WTC11 (cell line): ENCODE measurements around the gene KMT2A.

Experiments
- ESRRA ChIP-seq: sonication (generic); formaldehyde crosslinking; IDR thresholded peaks from 2 replicates; pipeline ENCODE4 v1.8.1; 2022; ENCODE audit warnings: mild to moderate bottlenecking, missing genetic modification reagents, borderline replicate concordance
- TEAD1 ChIP-seq: sonication (generic); formaldehyde crosslinking; IDR thresholded peaks from 2 replicates; pipeline ENCODE4 v1.8.0; 2022; ENCODE audit warnings: mild to moderate bottlenecking, missing genetic modification reagents
- TF ChIP-seq, protein P1 (sequence below): fragments of 200-600 bp; IDR thresholded peaks from 2 replicates; pipeline ENCODE4 v1.8.0; 2022; ENCODE audit warnings: antibody characterized with exemption
- TF ChIP-seq, protein P2 (sequence below): fragments of 250-450 bp; sonication (Bioruptor Pico); IDR thresholded peaks from 2 replicates; pipeline ENCODE4 v1.9.0; 2021; ENCODE audit warnings: moderate library complexity, mild to moderate bottlenecking, inconsistent platforms, borderline replicate concordance
- TF ChIP-seq, protein P3 (sequence below): fragments of 250-450 bp; sonication (Bioruptor Pico); IDR thresholded peaks from 2 replicates; pipeline ENCODE4 v1.9.0; 2021; ENCODE audit warnings: mild to moderate bottlenecking

DNA sequence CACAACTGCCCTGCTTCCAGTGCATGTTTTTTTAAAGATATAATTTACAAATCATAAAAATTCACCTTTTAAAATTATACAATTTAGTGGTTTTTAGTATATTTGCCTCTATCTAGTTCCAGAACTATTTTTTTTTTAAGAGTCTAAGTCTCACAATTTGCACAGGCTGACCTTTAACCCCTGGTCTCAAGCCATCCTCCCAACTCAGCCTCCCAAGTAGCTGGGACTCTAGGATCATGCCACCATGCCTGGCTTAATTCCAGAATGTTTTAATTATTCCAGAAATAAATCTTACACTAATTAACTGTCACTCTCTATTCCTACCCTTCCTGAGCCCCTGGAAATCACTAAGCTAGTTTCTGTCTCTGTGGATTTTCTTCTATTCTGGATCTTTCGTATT, 134.5 kb downstream of the KMT2A start:
- no peak for TF ChIP-seq ESRRA (CRISPR knock-in tag)
- TF ChIP-seq, protein P1, sequence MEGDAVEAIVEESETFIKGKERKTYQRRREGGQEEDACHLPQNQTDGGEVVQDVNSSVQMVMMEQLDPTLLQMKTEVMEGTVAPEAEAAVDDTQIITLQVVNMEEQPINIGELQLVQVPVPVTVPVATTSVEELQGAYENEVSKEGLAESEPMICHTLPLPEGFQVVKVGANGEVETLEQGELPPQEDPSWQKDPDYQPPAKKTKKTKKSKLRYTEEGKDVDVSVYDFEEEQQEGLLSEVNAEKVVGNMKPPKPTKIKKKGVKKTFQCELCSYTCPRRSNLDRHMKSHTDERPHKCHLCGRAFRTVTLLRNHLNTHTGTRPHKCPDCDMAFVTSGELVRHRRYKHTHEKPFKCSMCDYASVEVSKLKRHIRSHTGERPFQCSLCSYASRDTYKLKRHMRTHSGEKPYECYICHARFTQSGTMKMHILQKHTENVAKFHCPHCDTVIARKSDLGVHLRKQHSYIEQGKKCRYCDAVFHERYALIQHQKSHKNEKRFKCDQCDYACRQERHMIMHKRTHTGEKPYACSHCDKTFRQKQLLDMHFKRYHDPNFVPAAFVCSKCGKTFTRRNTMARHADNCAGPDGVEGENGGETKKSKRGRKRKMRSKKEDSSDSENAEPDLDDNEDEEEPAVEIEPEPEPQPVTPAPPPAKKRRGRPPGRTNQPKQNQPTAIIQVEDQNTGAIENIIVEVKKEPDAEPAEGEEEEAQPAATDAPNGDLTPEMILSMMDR: no peak
- TF ChIP-seq, protein P2, sequence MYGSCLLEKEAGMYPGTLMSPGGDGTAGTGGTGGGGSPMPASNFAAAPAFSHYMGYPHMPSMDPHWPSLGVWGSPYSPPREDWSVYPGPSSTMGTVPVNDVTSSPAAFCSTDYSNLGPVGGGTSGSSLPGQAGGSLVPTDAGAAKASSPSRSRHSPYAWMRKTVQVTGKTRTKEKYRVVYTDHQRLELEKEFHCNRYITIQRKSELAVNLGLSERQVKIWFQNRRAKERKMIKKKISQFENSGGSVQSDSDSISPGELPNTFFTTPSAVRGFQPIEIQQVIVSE (CRISPR knock-in tag): no peak
- TF ChIP-seq, protein P3, sequence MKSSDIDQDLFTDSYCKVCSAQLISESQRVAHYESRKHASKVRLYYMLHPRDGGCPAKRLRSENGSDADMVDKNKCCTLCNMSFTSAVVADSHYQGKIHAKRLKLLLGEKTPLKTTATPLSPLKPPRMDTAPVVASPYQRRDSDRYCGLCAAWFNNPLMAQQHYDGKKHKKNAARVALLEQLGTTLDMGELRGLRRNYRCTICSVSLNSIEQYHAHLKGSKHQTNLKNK (CRISPR knock-in tag): no peak
- no peak for TF ChIP-seq TEAD1 (CRISPR knock-in tag)
